Measurements from ENCODE around the gene EDRF1.
"Not testable (repeated sequence)": the region's sequence is repeated elsewhere in the genome, so short reads cannot be mapped to it uniquely, and the experiment has no call there.

The EDRF1 gene

DNA sequence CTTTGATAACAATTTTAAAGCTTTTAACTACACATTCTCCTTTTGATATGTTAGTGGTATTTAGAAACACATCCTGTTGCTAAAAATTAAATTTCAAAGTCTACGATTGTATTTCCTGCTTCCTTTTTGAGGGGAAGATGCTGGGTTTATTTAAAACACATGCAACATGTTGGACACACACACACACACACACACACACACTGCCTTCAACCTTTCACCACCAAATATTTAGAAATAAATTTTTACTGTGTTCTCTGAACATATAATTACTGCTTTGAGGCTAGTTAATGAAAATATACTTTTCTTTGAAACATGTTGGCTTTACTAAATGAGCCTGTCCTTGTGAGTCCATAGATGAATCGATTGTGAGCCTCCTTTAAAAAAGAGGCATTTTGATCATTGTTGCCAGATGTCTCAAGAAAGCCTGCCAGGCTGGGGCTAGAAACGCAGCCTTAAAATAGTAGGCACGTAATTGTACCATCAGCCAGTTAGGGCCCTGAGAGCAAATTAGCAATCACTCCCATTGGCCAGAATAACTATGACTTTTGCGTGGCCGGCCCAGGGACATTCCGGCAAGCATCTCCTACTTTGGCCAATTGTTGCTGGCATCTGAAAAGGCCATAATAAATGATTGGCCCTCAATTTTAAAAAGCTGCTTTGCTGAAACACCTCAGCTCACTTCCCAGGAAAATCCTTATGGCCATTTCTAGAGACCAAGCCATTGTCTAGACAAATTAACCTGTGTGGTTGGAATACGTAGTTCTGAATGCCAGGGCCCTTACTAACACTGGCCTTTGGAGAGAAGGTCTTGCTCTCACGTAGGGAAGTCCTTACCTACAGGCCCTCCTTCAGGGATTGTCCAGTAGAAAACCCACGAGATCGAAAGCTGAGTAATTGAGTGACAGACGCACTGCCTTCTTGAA, 26.6 kb upstream of the EDRF1 start:
- in situ Hi-C loops (cut with HindIII; ENCODE audit: low pct_unique_long_range_greater_than_20kb, low sequenced_read_pairs), result no loop called here
- no peak for TF ChIP-seq JUND (IDR thresholded peaks at IDR 0.05; ENCODE audit: low read depth)
- no peak for DNase-seq (ENCODE audit: low read depth in 1 of 2, low spot score in 1 of 2)

DNA sequence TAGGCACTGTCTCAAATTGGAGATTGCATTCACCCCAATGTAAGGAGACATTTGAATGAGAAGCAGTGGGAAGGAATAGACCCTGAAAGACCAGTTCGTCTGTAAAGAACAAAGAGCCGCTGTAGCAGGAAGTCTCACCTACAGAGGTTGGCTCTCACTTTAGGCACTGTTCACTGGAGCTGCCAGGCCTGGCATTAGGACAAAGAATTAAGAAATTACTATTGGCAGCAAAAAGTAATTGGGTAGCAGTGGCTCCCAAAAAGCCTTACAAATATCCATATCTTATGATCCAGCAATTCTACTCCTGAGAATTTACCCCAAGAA, 26.0 kb upstream of the EDRF1 start:
- no peak for TF ChIP-seq JUND (IDR thresholded peaks at IDR 0.05; ENCODE audit: low read depth)
- in situ Hi-C loops (cut with HindIII; ENCODE audit: low pct_unique_long_range_greater_than_20kb, low sequenced_read_pairs), result no loop called here
- DNase-seq (ENCODE audit: low read depth in 1 of 2, low spot score in 1 of 2), result peak in 1 of 2 experiments; percentile 25

GRCh38 chr10:125694883-125695282, 24.6 kb upstream of the EDRF1 start:
- in situ Hi-C loops (cut with HindIII; ENCODE audit: low pct_unique_long_range_greater_than_20kb, low sequenced_read_pairs), result no loop called here

GRCh38 chr10:125696884-125697283, 22.6 kb upstream of the EDRF1 start:
- in situ Hi-C loops (cut with HindIII; ENCODE audit: low pct_unique_long_range_greater_than_20kb, low sequenced_read_pairs); DNase-seq (ENCODE audit: low read depth in 1 of 2, low spot score in 1 of 2): not testable (repeated sequence)

More at GRCh38 chr10:125694883-125695282, 24.6 kb upstream of the EDRF1 start:
- no peak for TF ChIP-seq JUND (IDR thresholded peaks at IDR 0.05; ENCODE audit: low read depth)
- DNase-seq (ENCODE audit: low read depth in 1 of 2, low spot score in 1 of 2), result peak; percentile 16 to 62

DNA sequence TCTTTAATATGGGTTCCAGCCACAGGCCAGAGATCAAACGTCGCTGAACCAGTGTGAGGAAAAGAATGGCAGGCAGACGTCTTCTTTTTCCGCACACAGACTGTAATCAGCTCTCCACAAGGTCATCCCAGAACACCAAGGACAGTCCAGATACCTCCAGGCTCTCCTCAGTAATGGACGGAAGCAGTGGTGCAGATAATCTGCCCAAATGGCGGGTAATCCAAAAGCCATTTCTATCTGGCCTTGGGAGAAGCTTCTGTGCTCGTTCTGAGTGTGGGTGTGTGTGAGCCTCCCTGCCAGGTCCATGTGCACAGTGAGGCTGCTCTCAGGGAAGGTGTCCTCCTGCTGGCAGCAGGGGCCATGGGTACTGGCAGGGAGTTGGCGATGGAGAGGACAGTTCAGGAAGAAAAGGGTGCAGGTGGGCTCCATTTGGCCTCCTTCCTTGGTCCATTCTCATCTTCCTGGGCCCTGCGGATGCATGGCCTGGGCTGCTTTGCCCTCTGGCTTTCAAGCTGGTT, 21.0 kb upstream of the EDRF1 start:
- in situ Hi-C loops (cut with HindIII; ENCODE audit: low pct_unique_long_range_greater_than_20kb, low sequenced_read_pairs), result no loop called here
- no peak for TF ChIP-seq JUND (IDR thresholded peaks at IDR 0.05; ENCODE audit: low read depth)
- peak in 1 of 2 experiments; percentile 32 for DNase-seq (ENCODE audit: low read depth in 1 of 2, low spot score in 1 of 2)

DNA sequence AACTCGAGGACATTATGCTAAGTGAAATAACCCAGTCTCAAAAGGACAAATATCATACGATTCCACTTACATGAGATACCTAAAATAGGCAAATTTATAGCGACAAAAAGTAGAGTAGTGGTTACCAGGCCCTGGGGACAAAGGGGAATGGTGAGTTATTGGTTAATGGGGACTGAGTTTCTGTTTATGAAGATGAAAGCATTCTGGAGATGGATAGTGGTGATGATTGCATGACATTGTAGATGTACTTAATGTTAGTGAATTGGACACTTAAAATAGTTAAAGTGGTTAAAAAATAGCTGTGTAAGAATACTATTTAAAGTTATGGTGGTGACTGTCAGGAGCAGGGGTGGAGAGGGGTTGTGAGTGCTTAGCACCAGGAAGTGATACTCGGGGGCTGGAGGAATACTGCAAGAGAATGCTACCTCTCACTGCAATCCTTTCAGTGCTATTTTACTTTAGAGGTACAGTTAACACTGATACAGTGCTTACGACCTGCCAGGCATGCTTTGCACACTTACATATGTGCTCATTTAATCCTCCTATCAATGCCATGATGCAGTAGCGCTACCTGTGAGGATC, 19.9 kb upstream of the EDRF1 start:
- TF ChIP-seq JUND (IDR thresholded peaks at IDR 0.05; ENCODE audit: low read depth), result no peak
- in situ Hi-C loops (cut with HindIII; ENCODE audit: low pct_unique_long_range_greater_than_20kb, low sequenced_read_pairs), result no loop called here
- DNase-seq (ENCODE audit: low read depth in 1 of 2, low spot score in 1 of 2), result no peak

DNA sequence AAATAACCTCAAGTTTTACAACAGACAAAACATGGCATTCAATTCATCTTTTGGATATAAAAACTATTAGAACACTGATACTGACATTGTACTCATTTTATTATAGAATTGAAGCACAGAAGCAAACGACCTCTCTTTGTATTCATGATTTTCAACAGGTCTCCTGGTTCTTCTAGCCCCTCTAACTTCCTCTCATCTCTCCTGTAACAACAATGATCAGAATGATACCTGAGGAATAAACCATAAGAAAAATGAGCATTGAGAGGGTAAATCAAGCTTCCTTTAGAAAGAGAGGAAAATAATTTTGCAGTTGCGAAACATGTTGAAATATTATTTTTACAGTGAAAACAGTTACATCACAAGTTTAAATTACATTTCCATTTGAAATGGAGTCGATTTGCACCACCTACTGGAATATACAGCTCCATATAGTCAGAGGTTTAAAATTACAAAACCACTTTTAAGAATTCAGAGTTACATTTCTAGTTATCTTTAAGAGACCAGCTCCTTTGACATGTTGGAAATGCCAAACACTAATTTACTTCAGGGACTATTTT, 19.1 kb upstream of the EDRF1 start:
- peak in 1 of 2 experiments; percentile 30 for DNase-seq (ENCODE audit: low read depth in 1 of 2, low spot score in 1 of 2)
- in situ Hi-C loops (cut with HindIII; ENCODE audit: low pct_unique_long_range_greater_than_20kb, low sequenced_read_pairs), result no loop called here
- no peak for TF ChIP-seq JUND (IDR thresholded peaks at IDR 0.05; ENCODE audit: low read depth)

- no peak for TF ChIP-seq JUND (IDR thresholded peaks at IDR 0.05; ENCODE audit: low read depth)
- in situ Hi-C loops (cut with HindIII; ENCODE audit: low pct_unique_long_range_greater_than_20kb, low sequenced_read_pairs), result no loop called here
These were observed 11.7 kb upstream of the EDRF1 start for GRCh38 chr10:125707541-125708468.

GRCh38 chr10:125708971-125709503, 10.5 kb upstream of the EDRF1 start:
- no peak for TF ChIP-seq JUND (IDR thresholded peaks at IDR 0.05; ENCODE audit: low read depth)
- in situ Hi-C loops (cut with HindIII; ENCODE audit: low pct_unique_long_range_greater_than_20kb, low sequenced_read_pairs), result no loop called here
- no peak for DNase-seq (ENCODE audit: low read depth in 1 of 2, low spot score in 1 of 2)

More at GRCh38 chr10:125707541-125708468, 11.7 kb upstream of the EDRF1 start:
- DNase-seq (ENCODE audit: low read depth in 1 of 2, low spot score in 1 of 2), result no peak

DNA sequence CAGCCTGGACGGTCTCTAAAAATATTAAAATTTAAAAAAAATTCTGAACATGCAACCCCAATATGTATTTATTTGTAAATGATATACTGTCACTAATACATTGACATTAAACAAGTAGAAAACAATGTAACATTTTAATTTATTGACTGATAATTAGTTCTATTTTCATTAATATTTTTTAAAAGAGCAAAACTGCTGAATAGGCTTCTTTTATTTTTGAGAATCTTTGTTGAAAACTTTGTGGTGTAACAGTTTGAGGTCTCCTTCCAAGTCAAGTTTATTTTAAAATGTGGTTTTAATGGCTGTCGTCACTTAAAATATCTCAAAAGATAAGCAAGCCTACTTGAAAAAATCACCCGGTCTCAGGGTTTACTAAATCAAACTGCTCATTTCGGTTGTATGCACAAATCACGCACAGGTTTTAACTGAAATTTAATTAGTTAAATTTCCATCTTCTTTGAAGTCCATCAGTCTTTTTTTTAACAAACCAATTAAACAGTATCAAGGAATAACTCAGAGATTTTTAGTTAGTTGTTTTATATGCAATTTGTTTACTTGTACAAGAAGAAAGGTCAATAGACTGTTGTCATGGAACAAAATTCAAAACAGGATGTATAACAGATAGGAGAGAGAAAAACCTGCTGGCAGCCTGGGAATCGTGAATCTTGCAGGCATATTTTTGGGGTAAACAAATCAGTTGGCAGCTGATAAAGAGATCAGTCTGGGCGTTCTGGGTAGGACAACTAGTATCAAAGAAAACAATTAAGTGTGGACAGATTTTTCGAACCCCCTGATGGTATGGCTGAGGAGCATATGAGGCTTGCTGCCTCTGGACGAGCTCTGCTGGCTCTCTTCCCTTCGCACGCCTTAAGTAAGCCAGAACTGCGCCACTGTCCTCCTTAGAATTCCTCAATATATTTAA, 9.7 kb upstream of the EDRF1 start:
- DNase-seq (ENCODE audit: low read depth in 1 of 2, low spot score in 1 of 2), result no peak
- no peak for TF ChIP-seq JUND (IDR thresholded peaks at IDR 0.05; ENCODE audit: low read depth)
- in situ Hi-C loops (cut with HindIII; ENCODE audit: low pct_unique_long_range_greater_than_20kb, low sequenced_read_pairs), result no loop called here
